Psoas muscle (tissue), 8 donors: ENCODE measurements around the gene PLB1. TPM values are rescaled to one million over a fixed set of nuclear protein-coding genes. Genes with fewer than 3 reads are reported as not detected.

Experiments used
- ATAC-seq, 4 donors: fragments of 200-7000 bp; cut with Tn5 transposase; one replicate each; pipeline ENCODE4 v1.9.1; 2020; ENCODE audit warnings: moderate library complexity in 3 of 4, mild to moderate bottlenecking in 2 of 4
- DNase-seq, 2 donors: peaks; one replicate each; pipeline ENCODE4 v3.0.0-alpha.2; 2020
- H3K27ac ChIP-seq: fragments of 200-600 bp; one replicate; pipeline ENCODE4 v1.8.0; 2022
- H3K27me3 ChIP-seq, 3 donors: fragments of 200-600 bp in 1 of 3; one replicate each; pipeline versions ENCODE4 v1.6.1 to v1.8.0; 2013 to 2022; ENCODE audit warnings: low read length in 2 of 3, mild to moderate bottlenecking in 2 of 3, moderate library complexity in 1 of 3; ENCODE audit not compliant: insufficient read depth in 3 of 3
- H3K36me3 ChIP-seq, 2 donors: fragments of 200-600 bp in 1 of 2; one replicate each; pipeline versions ENCODE4 v1.6.1 to v1.8.0; 2013 to 2022; ENCODE audit warnings: low read depth in 1 of 2, mild to moderate bottlenecking in 1 of 2, moderate library complexity in 1 of 2; ENCODE audit not compliant: insufficient read depth in 1 of 2
- H3K4me1 ChIP-seq: fragments of 200-600 bp; one replicate; pipeline ENCODE4 v1.8.0; 2022
- H3K4me3 ChIP-seq: fragments of 200-600 bp; one replicate; pipeline ENCODE4 v1.8.0; 2022; ENCODE audit warnings: mild to moderate bottlenecking
- H3K9me3 ChIP-seq: fragments of 200-600 bp; one replicate; pipeline ENCODE4 v1.8.0; 2022
- WGBS, 3 donors: extraction: QIAGEN DNeasy Blood & Tissue Kit; methylation state at CpG; one replicate each; pipeline versions ENCODE4 v1.1.6 to v1.1.7; 2013; 5-methylcytosine and 5-hydroxymethylcytosine counted together
- intact Hi-C, 2 donors: fragments of 100-400 bp; cut with DNase I; formaldehyde crosslinking; loops; one replicate each; pipeline versions ENCODE4 v1.11.0 to v1.14.2; 2022
- polyA plus RNA-seq, 3 donors: library from polyadenylated mRNA; stranded (reverse); fragments of 200-250 nt; gene quantifications; one replicate each; pipeline ENCODE4 v1.2.3, GENCODE V29; 2013
- total RNA-seq, 4 donors: library from RNA; stranded (reverse); fragmentation: NEBNext Ultra II Directional in 2 of 4; extraction: Animal tissue kit (Norgen Biotek cat#: 25700) in 2 of 4; gene quantifications; one replicate each; pipeline versions ENCODE4 v1.2.1 to v1.2.4, GENCODE V29; 2021 to 2023
- TF ChIP-seq, protein P1 (sequence below): fragments of 200-600 bp; IDR thresholded peaks from one replicate; pipeline ENCODE4 v1.8.0; 2022; ENCODE audit warnings: antibody characterized with exemption
- donor health status: healthy with polysubstance abuse.
- donor health status: DM: no; HTN: no; CAD: no; lungs with moderate emphysema.
- donor health status: Bipolar disorder and iron deficiency.
- donor health status: healthy.
- donor health status: DM: yes; HTN: yes; CAD: no.
- donor health status: DM: no; HTN: no; CAD: no.
- donor health status: DM: no; HTN: no; CAD: no.
- donor health status: DM: yes; HTN: yes; CAD: no.

Gene PLB1
- total and polyA plus RNA-seq, 7 donors, result 0.63 to 4.9 (median 1.7) TPM

DNA sequence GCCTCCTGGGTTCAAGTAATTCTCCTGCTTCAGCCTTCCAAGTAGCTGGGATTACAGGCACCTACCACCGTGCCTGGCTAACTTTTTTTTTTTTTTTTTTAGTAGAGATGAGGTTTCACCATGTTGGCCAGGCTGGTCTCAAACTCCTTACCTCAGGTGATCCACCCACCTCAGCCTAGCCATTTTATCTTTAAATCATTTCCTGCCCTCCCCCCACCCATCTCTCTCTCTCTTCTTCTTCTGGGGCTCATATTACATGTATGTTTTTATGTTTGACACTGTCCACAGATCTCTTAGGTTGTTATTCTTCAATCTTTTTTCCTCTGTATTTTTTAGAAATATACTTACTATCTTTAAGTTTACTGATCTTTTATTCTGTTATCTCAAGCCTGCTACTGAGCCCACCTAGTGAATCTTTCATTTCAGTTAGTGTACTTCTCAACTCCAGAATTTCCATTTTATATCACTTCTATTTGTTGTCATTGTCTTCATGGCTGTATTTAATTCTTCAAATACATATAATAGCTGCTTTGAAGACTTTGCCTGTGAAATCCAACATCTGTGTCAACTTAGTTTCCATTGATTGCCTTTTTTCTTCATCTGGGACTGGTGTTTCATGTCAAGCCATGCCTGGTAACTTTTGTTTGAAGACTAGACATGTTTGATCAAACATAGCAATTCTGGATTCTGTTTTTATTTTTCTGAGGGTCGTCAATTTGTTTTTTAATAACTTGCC is 16.2 kb downstream of the PLB1 start:
- H3K4me3 ChIP-seq, result no peak overlapping the region
- no peak overlapping the region for H3K27ac ChIP-seq
- no peak for DNase-seq
- no peaks in the 10 kb centered on the region for H3K36me3 ChIP-seq
- H3K9me3 ChIP-seq, result no peaks in the 10 kb centered on the region
- ATAC-seq, result no peak
- H3K27me3 ChIP-seq, result no peaks in the 10 kb centered on the region
- peaks cover 3% of the 10 kb centered on the region for H3K4me1 ChIP-seq
- WGBS, 3 donors, result 52 to 80% (median 58%) methylated on average over 1 to 2 of the region's 2 CpGs
- intact Hi-C loops, result no loop called here
- TF ChIP-seq, protein P1, sequence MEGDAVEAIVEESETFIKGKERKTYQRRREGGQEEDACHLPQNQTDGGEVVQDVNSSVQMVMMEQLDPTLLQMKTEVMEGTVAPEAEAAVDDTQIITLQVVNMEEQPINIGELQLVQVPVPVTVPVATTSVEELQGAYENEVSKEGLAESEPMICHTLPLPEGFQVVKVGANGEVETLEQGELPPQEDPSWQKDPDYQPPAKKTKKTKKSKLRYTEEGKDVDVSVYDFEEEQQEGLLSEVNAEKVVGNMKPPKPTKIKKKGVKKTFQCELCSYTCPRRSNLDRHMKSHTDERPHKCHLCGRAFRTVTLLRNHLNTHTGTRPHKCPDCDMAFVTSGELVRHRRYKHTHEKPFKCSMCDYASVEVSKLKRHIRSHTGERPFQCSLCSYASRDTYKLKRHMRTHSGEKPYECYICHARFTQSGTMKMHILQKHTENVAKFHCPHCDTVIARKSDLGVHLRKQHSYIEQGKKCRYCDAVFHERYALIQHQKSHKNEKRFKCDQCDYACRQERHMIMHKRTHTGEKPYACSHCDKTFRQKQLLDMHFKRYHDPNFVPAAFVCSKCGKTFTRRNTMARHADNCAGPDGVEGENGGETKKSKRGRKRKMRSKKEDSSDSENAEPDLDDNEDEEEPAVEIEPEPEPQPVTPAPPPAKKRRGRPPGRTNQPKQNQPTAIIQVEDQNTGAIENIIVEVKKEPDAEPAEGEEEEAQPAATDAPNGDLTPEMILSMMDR, result no peak

DNA sequence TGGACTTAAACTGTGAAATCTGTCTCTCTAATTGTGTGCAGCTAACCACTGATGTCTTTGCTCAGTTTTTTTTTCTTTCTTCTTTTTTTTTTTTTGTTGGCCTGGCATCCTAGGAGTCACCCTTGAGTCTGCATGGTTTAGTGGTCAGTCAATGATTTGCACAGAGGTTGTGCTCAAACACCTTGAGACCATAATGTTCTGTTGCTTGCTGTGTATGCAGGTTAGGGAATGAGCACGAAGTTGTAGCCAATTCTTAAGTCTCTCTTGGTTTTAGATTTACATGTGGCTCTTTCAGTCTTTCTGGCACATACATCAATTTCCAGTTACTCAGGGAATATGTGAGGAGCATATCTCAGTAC is 16.7 kb downstream of the PLB1 start:
- Histone ChIP-seq H3K9me3 (no peaks in the 10 kb centered on the region), H3K36me3 (no peaks in the 10 kb centered on the region), H3K4me1 (peaks cover 3% of the 10 kb centered on the region), H3K27me3 (no peaks in the 10 kb centered on the region), H3K4me3 (no peak overlapping the region), H3K27ac (no peak overlapping the region)
- 56 to 72% (median 57%) methylated on average over 1 of the region's 1 CpG for WGBS, 3 donors
- ATAC-seq (no peak), DNase-seq (no peak)
- TF ChIP-seq, protein P1, result no peak
- intact Hi-C loops, result no loop called here

DNA sequence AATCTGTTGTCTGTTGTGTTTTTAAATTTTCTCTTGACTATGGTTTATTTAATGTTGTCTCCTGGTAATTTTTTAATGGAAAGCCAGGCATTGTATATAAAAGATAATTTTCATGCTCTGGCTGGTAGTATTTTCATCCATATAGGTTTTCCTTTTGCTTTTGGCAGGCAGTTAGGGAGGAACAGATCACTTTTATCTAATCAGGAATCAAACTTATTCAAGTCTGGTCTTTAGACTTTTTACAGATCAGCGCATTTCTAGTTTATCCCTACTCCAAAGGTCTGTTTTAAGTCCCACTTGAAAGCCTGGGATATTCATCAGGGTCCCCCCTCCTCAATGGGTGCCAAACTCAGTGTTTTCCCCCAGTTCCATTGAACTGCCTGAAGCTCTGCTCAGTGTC is 17.2 kb downstream of the PLB1 start:
- H3K9me3 ChIP-seq, result no peaks in the 10 kb centered on the region
- 96 to 100% (median 96%) methylated on average over 1 of the region's 1 CpG for WGBS, 3 donors
- no peak for DNase-seq
- no peak for ATAC-seq
- no peak overlapping the region for H3K4me3 ChIP-seq
- intact Hi-C loops, result no loop called here
- H3K27me3 ChIP-seq, result no peaks in the 10 kb centered on the region
- peaks cover 3% of the 10 kb centered on the region for H3K4me1 ChIP-seq
- TF ChIP-seq, protein P1, result no peak
- H3K27ac ChIP-seq, result no peak overlapping the region
- H3K36me3 ChIP-seq, result no peaks in the 10 kb centered on the region

DNA sequence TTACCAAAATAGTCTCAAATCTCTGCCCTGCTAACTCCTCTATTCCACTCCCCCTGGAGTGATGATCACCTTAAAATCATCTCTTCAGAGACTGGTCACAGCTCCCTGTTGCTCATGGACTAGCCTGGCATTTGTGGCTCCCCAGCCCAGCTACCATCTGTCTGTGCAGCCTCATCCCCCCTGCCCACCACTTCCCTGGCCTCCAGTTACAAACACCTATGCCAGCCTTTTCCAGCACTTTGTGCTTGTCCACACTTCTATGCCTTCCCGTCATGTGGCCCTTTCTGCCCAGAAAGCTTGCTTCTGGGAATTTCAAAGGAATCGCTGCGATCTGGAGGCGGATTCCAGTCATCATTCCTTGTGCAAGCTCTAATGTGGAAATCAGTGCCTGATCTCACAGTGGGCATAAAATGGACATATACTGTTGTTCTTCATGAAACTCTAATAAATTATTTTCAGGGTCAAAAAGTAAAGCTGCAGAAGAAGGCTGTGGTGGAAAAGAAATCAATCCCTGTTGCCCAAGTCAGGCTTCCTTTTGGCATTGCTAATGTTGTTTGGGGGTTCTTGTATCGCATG is 19.4 kb downstream of the PLB1 start:
- intact Hi-C loops, result no loop called here
- Histone ChIP-seq H3K4me3 (no peak overlapping the region), H3K27me3 (no peaks in the 10 kb centered on the region), H3K4me1 (peaks cover 1% of the 10 kb centered on the region), H3K27ac (no peak overlapping the region), H3K9me3 (no peaks in the 10 kb centered on the region), H3K36me3 (no peaks in the 10 kb centered on the region)
- no peak for ATAC-seq
- no peak for DNase-seq
- WGBS, 3 donors, result 81 to 92% (median 88%) methylated on average over 5 of the region's 5 CpGs
- TF ChIP-seq, protein P1, result no peak
